Stimulated activated naive CD8-positive, alpha-beta T cell treated with anti-CD3 and anti-CD28 coated beads, Interleukin-15, Interleukin-2, amounts not matched to agents 100 U/mL and 50 U/mL, for 24 hours (primary cell): ENCODE measurements around the gene LIM2.
A peak's percentile ranks its signal among the peaks of the same experiment; 100 is the strongest.

ENCODE experiments used
- ATAC-seq: fragments of 150-1000 bp; cut with Tn5 transposase; one replicate; pipeline ENCODE4 v1.10.0; 2021
- DNase-seq: peaks from one replicate; pipeline ENCODE4 v3.0.0; 2021

The LIM2 gene

DNA sequence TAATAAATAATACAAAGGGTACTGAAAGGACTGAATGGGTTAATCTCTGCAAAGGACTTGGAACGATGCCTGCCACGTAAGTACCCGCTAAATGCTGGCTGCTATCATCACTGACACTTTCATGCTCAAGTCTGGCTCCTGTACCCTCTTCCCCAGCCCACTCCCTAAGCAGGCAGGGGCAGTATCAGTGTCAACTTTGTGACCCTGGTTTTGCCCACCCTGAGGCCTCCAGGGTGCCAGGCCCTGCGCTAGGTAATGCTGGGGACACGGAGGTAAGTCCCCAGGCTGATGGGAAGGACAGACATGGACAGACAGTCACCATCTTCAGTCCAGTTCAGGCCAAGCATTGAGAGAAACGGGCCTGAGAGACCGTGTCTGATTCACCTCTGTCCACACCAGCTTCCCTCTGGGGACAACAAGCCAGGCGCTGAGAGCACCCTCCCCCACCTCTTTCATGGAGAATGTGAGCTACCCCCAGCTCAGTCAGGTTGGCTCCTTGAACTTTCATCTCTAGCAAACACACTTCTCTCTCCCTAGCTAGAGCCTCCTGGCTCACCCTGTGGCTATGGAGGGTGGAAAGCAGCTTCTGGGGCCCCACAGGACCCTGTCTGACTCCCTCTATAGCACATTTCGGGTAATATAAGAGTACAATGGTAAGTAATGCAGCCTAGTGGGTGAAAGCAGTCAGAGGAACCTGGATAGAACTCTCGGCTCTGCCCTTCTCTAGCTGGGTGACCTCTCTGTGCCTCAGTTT is 22.4 kb downstream of the LIM2 start:
- DNase-seq (peak; percentile 29), ATAC-seq (no peak)

DNA sequence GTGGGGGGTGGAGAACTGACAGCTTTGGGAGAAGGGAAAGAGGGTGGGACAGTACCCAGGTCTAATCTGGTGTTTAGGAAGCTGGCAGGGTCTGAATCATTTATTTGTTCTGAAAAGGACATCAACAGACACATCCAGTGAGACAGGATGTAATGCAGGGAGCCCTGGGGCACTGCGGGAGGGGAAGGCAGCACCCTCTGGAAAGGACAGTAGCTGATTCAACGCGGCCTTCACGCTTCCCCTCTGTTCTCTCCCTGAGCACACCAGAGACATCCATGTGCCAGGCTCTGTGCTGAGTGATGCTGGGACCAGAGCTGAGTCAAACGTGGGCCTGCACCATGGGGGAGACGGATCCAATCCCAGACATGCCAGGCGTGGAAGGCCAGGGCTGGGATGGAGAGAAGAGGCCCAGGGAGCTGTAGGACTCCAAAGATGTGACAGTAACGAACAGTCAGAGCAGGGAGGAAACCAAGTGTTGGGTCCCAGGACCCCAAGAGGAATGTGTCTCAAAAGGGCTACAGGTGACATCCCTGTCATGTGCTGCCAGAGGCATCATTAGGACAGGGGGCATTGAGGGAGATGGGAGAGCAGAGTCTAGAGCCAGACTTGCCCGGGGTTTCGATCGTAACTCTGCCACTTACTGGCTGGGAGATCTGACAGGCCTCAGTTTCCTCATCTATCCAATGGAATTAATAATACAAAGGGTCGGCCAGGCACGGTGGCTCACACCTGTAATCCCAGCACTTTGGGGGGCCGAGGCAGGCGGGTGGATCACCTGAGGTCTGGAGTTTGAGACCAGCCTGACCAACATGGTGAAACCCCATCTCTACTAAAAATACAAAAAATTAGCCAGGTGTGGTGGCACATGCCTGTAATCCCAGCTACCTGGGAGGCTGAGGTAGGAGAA is 23.3 kb downstream of the LIM2 start:
- ATAC-seq, result no peak
- DNase-seq, result peak; percentile 25

DNA sequence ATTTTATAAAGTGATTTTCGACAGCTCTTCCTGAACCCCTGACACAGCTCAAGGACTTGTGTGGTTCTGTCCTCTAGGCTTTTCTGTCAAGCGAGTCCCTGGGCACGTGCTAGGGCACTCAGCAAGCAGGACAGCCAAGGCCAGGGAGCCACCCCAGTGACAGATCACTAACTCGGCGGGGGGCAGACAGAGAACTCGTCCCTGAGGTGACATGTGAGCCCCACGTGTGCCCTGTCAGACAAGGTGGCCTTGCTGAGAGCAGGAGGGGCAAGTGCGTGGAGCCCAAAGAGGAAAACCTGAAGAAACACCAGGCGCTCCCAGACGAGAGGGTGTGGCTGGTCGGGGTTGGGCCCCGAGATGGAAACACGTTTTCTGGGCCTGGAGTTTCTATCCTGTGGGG is 26.5 kb downstream of the LIM2 start:
- ATAC-seq (no peak), DNase-seq (no peak)

DNA sequence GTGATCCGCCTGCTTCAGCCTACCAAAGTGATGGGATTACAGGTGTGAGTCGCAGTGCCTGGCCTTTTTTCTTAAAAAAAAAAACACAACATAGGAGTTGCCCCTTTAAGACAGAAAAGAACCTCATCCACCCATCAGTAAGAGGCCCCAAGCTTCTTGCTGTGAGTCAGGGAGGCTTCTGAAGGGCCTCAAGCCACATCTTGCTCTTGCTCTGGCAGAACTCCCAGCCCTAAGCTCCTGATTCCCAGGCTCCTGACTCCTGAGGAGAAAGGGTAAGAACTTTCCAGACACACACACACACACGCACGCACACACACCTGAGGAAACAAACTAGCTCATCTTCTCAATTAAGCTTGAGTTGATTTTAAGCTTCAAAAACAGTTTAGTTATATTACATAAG is 28.5 kb downstream of the LIM2 start:
- DNase-seq (no peak), ATAC-seq (no peak)

DNA sequence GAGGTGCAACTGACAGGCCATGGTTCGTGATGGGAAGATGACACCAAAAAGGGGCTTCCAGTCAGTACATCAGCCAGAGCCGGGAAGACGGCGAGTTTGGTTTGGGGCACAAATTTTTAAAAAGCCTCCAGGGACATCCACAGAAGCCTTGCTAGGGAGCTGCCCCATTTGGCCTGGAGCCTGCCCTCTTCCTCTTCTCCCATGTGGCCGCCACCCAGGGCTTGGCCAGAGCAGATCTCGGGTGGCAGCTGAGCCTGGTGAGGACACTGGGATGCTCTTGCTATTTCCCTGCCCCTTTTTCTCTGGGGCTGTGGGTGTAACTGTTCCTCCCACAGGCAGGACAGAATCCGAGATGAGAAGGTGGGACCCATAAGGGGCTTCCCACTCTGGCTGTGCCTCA is 29.8 kb downstream of the LIM2 start:
- DNase-seq (no peak), ATAC-seq (no peak)

DNA sequence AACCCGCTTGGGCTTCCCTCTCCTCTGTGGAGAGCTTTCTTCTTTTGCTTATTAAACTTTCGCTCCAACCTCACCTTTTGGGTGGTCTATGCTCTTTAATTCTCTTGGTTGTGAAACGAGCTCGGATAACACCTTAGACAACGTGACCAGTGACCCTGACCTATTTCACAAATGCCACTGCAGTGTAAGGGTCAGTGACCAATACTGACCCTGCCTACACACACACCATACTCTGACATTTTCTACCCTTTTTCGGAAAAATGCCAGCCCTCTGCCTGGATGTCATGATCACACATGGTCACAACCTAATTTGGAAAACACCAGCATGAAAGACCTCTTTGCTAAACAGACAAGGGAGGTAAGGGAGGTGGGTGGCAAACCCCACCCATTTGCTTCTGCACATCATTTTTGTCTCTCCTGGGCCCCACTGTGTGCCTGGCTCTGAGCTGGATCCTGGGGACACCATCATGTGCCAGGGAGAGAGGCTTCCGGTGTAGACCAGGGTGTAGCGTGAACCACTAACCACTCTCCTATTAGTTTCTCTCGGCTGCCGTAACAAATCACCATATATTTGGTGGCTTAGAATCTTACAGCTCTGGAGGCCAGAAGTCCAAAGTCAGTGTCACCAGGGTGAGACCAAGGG is 31.5 kb downstream of the LIM2 start:
- ATAC-seq, result no peak
- DNase-seq, result no peak

DNA sequence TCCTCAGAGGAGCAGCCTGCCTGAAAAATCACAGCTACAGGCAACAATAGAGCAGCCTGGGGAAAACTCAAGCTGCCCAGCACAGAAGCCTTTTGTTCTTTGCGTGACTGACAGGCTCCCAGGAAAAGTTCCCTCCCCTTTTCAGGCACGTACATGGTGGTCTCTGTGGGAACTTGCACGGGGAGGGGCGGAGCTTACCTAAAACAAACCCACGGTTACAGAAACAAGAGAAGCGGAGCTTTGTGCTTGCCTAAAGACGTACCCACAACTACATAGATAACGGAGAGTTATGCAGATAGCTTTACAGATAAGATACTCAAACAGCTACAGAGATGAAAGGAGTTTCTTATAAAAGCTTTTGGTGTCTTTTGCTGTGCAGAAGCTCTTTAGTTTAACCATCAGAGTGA is 33.0 kb downstream of the LIM2 start:
- ATAC-seq (peak; percentile 74), DNase-seq (peak; percentile 54)

DNA sequence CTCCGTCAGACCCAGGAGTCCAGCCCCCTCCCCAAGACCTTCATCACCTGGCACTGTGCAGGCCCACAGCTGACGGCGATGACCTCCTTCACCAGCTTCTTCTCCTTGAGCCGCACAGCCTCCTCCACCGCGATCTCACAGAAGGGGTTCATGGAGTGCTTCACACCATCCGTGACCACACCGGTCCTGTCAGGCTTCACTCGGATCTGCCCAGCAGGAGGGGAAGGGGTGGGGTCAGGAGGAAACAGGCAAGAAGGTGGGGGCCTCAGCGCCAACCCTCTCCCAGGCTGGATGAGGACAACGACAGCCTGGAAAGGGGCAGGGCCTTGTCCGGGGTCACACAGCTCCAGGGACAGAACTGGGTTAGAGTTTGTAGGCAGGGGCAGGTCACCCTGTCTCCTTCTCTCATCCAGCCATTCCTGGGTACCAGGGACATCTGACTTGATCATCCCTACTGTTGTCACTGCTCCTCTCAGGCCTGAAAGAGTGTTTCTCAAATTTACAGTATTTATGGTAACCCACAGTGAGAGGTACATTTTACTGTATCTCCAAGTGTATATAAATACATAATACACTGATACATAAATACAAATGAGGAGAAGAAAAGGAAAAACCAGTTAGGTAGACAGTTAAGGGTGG is 33.6 kb downstream of the LIM2 start:
- no peak for ATAC-seq
- DNase-seq, result no peak

DNA sequence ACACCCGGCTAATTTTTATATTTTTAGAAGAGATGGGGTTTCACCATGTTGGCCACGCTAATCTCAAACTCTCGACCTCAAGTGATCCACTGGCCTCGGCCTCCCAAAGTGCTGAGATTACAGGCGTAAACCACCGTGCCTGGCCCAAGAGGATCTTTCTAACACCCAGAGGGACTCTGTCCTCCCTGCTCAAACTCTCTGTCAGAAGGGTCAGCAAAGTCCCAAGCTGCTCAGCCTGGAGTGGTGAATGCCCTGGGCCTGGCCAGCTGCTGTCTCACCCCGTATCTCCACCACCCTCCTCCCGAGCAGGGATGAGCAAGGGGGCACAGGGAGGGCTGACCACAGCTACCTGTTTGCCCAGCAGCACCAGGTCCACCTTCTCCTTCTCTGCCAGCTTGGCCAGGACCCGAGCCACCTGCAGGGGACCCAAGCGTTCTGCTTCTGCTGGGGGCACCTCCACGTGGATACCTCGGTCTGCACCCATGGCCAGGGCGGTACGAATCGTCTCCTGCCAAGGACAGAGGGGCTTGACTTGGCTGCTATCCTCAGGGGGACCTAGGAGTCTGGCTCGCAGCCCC is 34.9 kb downstream of the LIM2 start:
- no peak for ATAC-seq
- no peak for DNase-seq

DNA sequence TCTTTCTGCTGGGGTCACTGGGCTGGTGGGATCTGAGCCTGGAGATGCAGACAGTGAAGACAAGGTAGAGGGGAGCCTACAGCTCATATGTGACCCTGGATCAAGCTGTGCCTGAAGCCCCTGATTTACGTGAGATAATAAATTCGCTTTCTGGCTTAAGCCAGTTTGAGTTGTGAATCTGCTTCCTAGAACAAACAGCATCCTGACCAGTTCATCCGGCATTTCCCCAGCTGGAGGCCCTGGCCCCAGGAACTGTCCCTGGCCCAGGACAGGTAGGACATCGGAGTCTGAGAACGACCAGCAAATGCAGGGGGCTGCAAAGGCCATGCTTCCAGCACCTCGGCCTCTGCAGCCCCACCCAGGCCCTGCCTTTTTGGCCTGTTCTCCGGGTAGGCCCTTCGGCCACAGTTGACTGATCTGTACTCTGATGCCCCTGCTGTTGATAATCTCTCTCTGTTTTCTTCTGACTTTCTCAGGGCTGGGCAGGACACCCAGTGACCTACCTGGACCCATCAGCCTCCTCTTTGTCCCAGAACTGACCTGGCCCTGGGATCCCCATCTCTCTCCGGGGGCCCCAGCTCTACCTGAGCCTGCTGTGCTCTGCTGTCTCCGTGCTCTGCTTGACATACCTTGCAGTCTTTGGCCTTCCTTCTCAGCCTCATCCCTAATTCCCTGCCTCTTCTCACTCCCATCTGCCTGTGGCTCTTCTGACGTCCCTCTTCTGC is 36.3 kb downstream of the LIM2 start:
- DNase-seq (no peak), ATAC-seq (no peak)

DNA sequence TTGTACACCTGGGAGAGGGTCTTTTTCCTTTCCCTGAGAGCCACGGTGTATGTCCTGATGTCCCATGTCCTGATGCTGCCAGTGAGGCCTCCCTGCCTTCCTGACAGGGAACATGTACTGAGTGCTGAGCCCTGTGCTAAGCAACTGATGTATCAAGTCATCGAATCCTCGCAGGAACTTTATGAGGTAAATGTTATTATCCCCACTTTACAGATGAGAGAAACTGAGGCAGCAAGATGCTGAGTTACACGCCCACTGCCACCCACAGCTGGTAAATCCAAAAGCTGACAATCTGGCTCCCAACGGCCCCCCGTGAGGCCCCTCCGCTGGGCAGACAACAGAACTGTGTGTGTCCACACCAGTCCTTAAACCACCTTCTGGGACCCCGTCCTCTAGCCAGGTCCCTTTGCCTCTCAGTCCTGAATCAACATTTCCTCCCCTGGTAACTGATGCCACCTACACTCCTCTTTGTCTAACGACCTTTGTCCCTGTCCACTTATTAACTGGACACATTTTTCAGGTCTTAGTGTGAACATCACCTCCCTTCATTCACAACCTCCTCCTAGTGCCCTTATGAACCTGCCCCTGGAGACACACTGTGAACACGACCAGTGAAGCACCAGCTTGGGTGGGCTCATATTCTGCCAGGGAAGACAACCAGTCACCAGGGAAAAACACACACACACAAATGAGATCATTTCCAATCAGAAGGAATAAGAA is 40.4 kb downstream of the LIM2 start:
- ATAC-seq, result no peak
- no peak for DNase-seq

DNA sequence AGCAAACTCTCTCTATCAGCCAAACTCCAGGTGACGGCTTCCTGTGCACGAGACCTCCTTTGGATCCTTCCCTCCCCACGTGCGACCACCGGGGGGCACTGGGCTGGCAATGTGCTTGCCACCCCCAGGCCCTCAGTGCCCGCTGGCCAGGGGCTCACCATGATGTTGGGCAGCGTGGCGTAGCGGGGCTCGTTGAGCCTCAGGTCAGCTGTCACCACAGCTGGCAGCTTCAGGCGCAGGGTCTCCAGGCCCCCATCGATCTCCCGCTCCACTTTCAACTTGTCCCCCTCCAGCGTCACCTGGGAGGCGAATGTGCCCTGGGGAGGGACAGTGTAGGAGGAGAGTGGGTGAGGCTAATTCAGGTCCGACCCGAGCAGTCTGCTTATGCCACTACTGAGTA is 41.0 kb downstream of the LIM2 start:
- ATAC-seq, result no peak
- no peak for DNase-seq

DNA sequence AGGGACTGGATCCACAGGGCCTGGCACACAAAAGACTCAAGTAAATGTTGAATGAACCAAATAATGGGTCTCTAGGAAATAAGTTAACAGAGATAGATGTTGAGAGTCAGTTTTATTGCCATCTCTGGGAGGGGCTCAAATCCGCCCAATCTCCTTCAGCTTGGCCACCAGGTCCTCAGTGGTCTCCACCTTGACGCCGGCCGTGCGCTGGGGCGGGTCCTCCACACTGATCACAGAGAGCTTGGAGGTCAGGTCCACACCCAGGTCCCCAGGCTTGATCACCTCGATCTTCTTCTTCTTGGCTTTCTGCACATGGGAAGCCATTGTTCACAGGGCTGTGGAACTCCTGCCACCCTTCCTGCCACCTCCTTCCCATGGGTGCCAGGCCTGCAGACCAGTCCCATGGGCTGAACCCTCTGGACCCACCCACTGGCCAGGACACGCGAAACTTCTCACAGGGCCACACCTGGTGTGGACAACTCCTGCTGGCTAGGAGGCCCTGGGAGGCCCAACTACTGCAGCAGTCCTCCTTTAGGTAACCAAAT is 42.6 kb downstream of the LIM2 start:
- DNase-seq, result no peak
- no peak for ATAC-seq

DNA sequence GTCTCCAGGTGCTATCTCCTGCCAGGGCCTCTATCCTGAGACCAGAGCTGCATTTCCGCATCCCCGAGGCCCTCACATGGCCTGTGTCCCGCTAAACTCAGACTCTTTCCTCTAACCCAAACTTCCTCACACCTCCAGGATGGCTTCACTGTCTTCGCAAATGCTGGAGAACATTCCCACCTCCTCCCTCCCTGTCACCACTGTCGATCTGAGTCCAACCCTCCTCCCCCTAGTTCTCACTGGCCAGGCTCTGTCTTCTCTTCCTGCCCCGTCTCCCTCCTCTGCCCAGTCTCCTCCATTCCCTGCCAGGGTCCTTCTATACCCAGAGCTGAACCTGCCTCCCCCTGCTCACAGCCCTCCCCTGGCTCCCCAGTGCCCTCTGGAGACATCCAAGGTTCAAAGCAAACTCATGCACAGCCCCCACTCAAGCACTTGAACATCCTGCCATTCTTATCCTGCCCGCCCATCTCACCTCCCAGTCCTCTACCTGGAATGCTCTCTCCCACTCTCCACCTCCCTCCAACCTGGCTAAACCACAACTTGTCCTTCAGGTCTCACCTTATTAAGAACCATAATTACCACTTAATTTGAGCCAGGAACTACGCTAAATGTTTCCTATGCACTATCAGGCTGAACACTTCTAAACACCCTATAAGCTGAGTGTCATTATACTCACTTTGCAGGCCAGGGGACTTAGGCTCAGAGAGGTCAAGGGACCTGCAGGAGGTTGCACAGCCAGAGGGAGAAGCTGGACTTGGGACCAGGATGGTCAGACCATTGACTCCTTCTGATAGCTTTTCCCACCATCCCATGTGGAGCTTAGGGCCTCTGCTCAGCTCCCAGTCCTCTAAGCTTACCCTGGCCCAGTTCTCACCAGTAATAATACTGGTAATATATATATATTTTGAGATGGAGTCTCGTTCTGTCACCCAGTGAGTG is 44.9 kb downstream of the LIM2 start:
- ATAC-seq, result no peak
- no peak for DNase-seq

DNA sequence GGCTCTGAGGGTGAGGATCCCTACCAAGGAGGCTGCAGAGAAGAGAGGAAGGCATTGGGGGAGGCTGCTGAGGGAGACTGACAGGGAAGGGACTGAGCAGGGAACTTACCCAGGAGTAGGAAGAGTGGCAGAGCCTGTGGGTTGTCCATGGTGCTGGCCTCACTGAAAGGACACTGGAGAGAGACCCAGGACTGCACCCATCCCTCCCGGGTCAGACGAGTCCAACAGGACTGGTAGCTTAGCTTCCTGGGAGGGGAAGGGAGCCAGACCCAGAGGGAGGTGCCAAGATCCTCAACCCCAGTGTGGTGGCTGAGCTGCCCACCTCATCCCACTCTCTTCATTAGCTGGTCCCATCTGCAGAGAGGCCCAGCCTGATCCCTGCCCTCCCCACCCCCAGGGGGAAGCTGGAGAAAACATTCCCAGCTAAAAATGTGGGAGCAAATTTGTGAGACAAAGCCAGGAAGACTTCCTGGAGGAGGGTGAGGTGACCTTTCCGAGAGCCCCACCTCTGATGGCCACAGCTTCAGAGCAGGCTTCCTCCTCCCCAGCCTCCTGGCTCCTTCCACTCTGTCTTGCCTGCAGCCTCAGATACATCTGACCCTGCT is 45.7 kb downstream of the LIM2 start, which contains the start of gene VSIG10L:
TSS of gene VSIG10L (minus strand) at position 164 of the 605 bp plus-strand sequence. CDS start at position 149, 15 bp downstream.
- ATAC-seq (no peak), DNase-seq (no peak)

DNA sequence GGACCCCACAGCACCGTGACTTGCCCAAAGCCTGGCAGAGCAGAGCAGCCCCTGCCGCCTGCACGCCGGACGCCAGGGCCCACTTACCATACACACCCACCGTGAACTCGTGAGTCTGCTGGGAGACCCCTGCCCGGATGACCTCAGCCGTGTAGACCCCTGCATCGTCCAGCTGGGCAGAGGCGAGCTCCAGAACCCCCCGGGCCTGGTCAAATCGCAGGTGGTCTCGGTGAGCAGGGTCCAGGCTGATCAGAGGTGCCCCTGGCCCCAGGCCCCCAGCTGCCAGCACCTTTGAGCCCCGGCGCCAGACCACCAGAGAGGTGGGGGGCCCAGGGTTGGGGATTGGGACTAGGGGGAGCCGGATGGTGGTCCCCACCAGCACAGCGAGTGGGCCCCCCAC is 46.7 kb downstream of the LIM2 start:
- ATAC-seq (no peak), DNase-seq (no peak)

DNA sequence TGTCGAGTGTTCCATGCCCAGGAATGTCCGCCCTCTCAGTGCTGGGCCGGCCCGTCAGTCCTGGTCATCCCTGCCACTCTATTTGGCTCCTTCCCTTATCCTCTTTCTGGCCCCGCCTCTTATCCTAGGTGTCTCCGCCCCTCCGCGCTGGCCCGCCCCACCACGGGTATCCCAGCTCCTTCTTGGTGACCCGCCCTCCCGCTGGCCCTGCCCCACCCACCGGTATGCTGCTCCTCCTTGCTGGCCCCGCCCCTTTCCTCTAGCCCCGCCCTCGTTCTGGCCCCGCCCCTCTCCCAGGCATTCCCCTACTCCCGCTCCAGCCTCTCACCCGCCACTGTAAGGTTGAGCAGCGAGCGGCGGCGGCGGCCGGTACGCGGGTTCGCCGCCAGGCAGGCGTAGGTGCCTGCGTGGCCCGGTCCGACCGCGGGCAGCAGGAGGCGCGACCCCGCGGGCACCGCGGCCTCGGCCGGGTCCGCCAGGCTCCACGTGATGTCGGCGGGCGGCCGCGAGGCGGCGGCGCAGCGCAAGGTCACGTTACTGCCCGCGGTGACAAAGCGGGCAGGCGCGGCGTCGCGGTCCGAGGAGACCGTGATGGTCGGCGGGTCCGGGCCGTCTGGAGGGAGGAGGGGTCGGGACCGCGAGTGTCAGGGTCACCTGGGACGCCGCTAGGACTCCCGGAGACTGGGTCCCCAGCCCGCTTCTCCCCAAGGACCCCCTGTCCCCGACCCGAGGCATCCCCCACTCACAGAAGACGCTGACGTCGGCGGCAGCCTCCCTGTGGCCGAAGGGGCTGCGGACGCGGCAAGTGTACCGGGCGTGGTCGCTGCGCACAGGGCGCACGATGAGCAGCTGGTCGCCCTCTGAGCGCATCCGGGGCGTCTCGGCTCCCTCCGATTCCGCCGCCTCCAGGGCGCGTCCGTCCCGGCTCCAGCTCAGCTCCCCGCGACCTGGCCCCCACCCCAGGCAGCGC is 47.8 kb downstream of the LIM2 start:
- DNase-seq (peak; percentile 98), ATAC-seq (peak; percentile 84)

DNA sequence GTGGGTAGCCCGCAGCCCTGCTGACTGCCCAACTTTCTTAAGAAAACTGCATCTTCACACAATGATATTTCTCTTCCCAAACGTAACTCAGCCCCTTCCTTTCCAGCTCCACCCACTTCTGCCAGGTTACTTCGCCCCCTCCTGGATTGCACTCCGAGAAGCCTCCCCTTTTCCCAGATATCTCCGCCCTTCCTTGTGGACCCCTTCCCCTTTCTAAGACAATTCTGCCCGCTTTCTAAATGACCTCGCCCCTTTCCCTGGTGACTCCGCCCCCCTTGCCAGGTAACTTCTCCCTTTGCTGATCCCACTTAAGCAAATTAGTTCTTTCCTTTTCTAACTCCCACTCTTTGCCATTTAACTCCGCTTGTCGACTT is 48.5 kb downstream of the LIM2 start:
- ATAC-seq (no peak), DNase-seq (no peak)
